Nephron (organoid): ENCODE data around the gene FAM168A.
A peak's percentile ranks its signal among the peaks of the same experiment; 100 is the strongest.

ENCODE experiments used
- H3K27ac Mint-ChIP-seq, 3 experiments: 2 replicates each; pipeline ENCODE4 v1.8.0; 2020; ENCODE audit warnings: mixed read lengths in 3 of 3, mild to moderate bottlenecking in 2 of 3, moderate library complexity in 1 of 3
- H3K27me3 Mint-ChIP-seq: 2 replicates; pipeline ENCODE4 v1.8.0; 2021; ENCODE audit warnings: low read depth, mild to moderate bottlenecking, moderate library complexity, mixed read lengths
- H3K36me3 Mint-ChIP-seq: 2 replicates; pipeline ENCODE4 v1.8.0; 2020; ENCODE audit warnings: low read depth, mixed read lengths
- H3K4me1 Mint-ChIP-seq: 2 replicates; pipeline ENCODE4 v1.8.0; 2020; ENCODE audit warnings: mixed read lengths
- H3K4me3 Mint-ChIP-seq, 3 experiments: 2 replicates each; pipeline ENCODE4 v1.8.0; 2020; ENCODE audit warnings: mild to moderate bottlenecking in 3 of 3, mixed read lengths in 3 of 3, moderate library complexity in 2 of 3
- H3K9me3 Mint-ChIP-seq: 2 replicates; pipeline ENCODE4 v1.8.0; 2020; ENCODE audit warnings: mixed read lengths
- CTCF ChIP-seq, 3 experiments: fragments of 200-600 bp; sonication (generic); IDR thresholded peaks; one replicate each; pipeline ENCODE4 v1.5.0; 2021; ENCODE audit warnings: antibody characterized with exemption in 3 of 3; ENCODE audit not compliant: unreplicated experiment in 3 of 3

Gene FAM168A

GRCh38 chr11:73537969-73538368 is 59.9 kb downstream of the FAM168A start:
- H3K4me1 Mint-ChIP-seq = no peaks in the 10 kb centered on the region
- TF ChIP-seq CTCF (IDR thresholded peaks at IDR 0.05; ENCODE audit: unreplicated experiment in 3 of 3) = no peak
- H3K36me3 Mint-ChIP-seq = peaks cover 11% of the 10 kb centered on the region
- H3K4me3 Mint-ChIP-seq = no peak overlapping the region
- peak overlapping the region in 1 of 3 experiments; percentile 18 for H3K27ac Mint-ChIP-seq
- H3K9me3 Mint-ChIP-seq = no peaks in the 10 kb centered on the region
- no peaks in the 10 kb centered on the region for H3K27me3 Mint-ChIP-seq

- Mint-ChIP-seq H3K4me3 (no peak overlapping the region), H3K36me3 (peaks cover 5% of the 10 kb centered on the region), H3K4me1 (peaks cover 4% of the 10 kb centered on the region), H3K27me3 (no peaks in the 10 kb centered on the region), H3K9me3 (no peaks in the 10 kb centered on the region), H3K27ac (no peak overlapping the region)
- no peak for TF ChIP-seq CTCF (IDR thresholded peaks at IDR 0.05; ENCODE audit: unreplicated experiment in 3 of 3)
These were observed 61.0 kb downstream of the FAM168A start for GRCh38 chr11:73536961-73537360.

GRCh38 chr11:73532310-73532709 is 65.6 kb downstream of the FAM168A start:
- no peak overlapping the region for H3K4me3 Mint-ChIP-seq
- no peak for TF ChIP-seq CTCF (IDR thresholded peaks at IDR 0.05; ENCODE audit: unreplicated experiment in 3 of 3)
- H3K27me3 Mint-ChIP-seq = no peaks in the 10 kb centered on the region
- H3K36me3 Mint-ChIP-seq = peaks cover 5% of the 10 kb centered on the region
- no peak overlapping the region for H3K27ac Mint-ChIP-seq
- H3K4me1 Mint-ChIP-seq = peaks cover 19% of the 10 kb centered on the region
- H3K9me3 Mint-ChIP-seq = no peaks in the 10 kb centered on the region

- Mint-ChIP-seq H3K36me3 (no peaks in the 10 kb centered on the region), H3K4me3 (no peak overlapping the region), H3K27ac (peak overlapping the region in 1 of 3 experiments; percentile 7), H3K9me3 (no peaks in the 10 kb centered on the region), H3K4me1 (peaks cover 23% of the 10 kb centered on the region), H3K27me3 (no peaks in the 10 kb centered on the region)
- no peak for TF ChIP-seq CTCF (IDR thresholded peaks at IDR 0.05; ENCODE audit: unreplicated experiment in 3 of 3)
These were observed 66.5 kb downstream of the FAM168A start for GRCh38 chr11:73531386-73531785.

- H3K9me3 Mint-ChIP-seq = peaks cover under 1% of the 10 kb centered on the region
- peaks cover under 1% of the 10 kb centered on the region for H3K36me3 Mint-ChIP-seq
- peaks cover 23% of the 10 kb centered on the region for H3K4me1 Mint-ChIP-seq
- H3K4me3 Mint-ChIP-seq = no peak overlapping the region
- TF ChIP-seq CTCF (IDR thresholded peaks at IDR 0.05; ENCODE audit: unreplicated experiment in 3 of 3) = no peak
- H3K27me3 Mint-ChIP-seq = no peaks in the 10 kb centered on the region
- H3K27ac Mint-ChIP-seq = peak overlapping the region in 1 of 3 experiments; percentile 40
These were observed 67.8 kb downstream of the FAM168A start for GRCh38 chr11:73530109-73530508.

- H3K27ac Mint-ChIP-seq = peak overlapping the region in 1 of 3 experiments; percentile 82
- no peaks in the 10 kb centered on the region for H3K27me3 Mint-ChIP-seq
- peaks cover 23% of the 10 kb centered on the region for H3K4me1 Mint-ChIP-seq
- H3K4me3 Mint-ChIP-seq = no peak overlapping the region
- TF ChIP-seq CTCF (IDR thresholded peaks at IDR 0.05; ENCODE audit: unreplicated experiment in 3 of 3) = no peak
- peaks cover 3% of the 10 kb centered on the region for H3K9me3 Mint-ChIP-seq
- peaks cover 5% of the 10 kb centered on the region for H3K36me3 Mint-ChIP-seq
These were observed 68.7 kb downstream of the FAM168A start for GRCh38 chr11:73529204-73529530.
